HG03025 (cell line): ENCODE data around the gene PELI2.

ENCODE experiments used
- ATAC-seq: cut with Tn5 transposase; IDR thresholded peaks from one replicate; pipeline ENCODE4 v1.9.1; 2021; ENCODE audit warnings: mild to moderate bottlenecking, moderate library complexity; ENCODE audit not compliant: unreplicated experiment, low FRiP score

PELI2 gene

DNA sequence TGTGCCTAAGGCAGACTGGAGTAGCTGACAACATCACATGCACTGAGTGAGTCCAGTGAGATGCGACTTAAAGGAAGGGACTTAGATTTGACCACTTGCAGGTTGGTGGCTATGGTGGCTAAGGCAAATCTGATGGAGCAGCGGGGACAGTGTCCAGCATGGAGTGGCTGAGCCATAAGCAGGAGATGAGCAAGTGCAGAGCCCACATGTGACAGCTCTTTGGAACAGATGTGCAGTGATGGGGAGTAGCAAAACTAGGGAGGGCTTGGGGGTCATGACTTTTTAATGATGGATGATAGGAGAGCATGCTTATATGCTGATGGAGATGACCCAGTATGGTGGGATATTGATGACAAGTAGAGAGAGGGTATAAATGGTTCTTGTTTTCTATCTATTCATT lies 80.2 kb downstream of the PELI2 start:
- no peak for ATAC-seq

DNA sequence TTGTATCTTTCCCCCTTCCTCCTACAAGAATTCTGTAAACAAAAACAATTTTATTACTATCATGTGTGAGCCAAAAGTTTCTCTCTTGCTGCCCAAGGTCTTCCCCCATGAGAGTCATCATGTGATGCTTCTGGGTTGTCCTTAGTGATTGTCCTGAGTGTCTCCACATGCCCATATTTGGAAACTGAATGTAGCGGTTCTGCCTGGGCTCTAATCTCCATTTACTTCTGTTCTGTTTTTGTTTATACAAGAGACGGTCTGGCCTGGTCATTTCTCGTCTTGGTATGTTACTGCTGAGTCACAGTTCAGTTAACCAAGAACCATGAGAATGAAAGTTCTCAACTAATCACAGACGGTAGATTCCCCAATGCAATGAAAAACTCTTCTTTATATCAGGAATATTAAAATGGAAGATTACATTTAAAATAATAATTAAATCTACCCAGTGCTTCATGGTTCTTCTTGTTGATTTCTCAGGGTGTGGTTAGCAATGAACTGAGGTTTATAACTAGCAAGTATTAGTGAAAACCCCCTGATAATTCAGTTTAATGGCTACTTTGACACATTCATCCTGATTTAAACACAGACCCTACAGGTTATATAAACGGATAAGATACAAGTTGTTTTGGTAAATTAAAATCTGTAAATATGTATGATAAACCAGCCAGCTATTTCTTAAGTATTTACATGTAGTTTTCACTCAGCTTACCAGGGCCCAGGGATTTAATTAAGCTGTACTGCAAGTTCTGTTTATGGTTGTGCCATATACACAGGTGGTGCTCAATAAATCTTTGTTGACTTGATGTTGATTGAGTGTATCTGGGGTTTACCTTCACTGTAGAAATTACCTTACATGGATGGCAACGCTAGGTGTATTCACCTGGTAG lies 81.1 kb downstream of the PELI2 start:
- ATAC-seq = no peak

- ATAC-seq = peak; percentile 60
Measured at GRCh38 chr14:56199982-56200577, 81.9 kb downstream of the PELI2 start.

DNA sequence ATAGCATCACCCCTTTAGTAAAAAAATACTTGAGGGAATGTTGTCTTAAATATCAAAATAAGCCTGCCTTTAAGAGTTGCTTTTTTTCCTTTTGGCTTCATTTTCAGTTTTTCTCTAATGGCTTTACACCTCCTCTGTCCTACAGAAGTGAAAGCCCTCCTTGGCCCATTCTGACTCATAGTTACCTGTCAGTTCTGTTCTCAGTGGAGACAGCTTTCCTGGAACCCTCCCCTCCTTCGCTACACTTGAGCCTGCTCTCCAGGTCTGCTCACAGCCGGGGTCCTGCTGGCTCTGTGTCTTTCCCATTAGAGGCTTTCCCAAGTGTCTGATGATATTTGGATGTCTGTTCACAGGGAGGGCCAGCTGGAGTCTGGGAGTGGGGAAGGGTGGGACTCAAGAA lies 84.0 kb downstream of the PELI2 start:
- ATAC-seq = peak; percentile 53

GRCh38 chr14:56205881-56206280 lies 87.7 kb downstream of the PELI2 start:
- ATAC-seq = no peak

DNA sequence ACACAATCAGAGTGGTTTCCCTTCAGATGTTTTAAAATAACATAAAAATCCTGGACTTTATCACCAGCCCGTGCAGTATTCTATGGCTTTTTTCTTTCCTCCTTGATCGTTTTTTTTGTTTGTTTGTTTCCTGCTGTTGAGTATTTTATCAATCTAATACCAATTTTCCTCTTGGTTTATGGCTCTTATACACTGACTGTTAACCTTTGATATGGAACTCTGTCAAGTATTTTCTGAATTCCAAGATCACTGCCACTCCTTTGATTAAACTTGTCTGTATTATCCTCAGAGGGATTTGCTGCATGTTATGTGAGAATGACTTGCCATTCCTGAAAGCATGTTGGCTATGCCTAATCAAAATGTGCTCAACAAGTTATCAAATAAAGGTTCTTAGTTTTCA lies 88.4 kb downstream of the PELI2 start:
- no peak for ATAC-seq

DNA sequence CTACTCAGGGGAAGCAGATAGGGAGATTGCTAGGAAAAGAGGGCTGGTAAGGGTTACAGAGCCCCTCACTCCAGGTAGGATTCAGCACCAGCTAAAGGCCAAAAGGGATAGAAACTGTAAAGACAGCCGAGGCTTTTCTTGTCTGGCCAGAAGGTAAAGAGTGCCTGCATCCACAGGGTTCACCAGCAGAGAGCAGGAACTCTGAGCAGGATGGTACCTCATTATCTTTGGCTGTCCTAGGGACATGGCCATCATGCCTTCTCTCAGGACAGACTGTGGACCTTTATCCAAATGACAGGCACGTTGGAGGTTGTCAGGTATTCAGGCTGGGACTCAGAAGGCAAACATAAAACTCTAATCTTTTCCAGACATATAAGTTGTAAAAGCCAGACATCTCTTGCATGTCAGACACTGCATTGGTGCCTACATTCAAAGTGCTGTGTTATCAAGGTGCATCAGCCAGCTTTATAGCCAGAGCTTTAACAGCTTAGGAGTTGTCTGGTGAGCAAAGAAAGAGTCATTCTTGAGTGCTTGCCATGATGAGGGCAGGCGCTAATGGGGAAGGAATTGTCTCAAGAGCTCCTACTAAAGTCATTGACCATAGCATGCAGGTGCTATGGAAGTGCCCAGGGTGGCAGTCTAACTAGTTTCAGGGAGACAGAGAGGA lies 89.5 kb downstream of the PELI2 start:
- no peak for ATAC-seq

DNA sequence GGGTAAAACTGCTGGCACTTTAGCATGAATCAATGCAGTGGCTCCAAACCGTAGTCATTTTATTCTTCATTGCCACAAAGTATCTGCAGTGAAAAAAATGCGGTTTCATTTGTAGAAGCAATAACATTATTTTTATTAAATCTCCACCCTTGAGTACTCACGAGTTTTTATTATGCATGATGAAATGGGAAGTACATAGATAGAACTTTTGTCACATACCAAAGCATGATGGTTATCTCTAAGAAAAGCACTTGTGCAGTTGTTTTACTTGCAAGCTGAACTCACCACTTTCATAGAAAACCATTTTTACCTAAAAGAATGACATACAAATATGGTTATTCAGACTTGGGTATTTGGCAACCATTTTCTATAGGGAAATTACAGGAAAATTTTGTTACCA lies 90.3 kb downstream of the PELI2 start:
- ATAC-seq = no peak

GRCh38 chr14:56210571-56210970 lies 92.4 kb downstream of the PELI2 start:
- ATAC-seq = no peak

GRCh38 chr14:56211084-56211483 lies 92.9 kb downstream of the PELI2 start:
- no peak for ATAC-seq

GRCh38 chr14:56211844-56212243 lies 93.6 kb downstream of the PELI2 start:
- no peak for ATAC-seq

DNA sequence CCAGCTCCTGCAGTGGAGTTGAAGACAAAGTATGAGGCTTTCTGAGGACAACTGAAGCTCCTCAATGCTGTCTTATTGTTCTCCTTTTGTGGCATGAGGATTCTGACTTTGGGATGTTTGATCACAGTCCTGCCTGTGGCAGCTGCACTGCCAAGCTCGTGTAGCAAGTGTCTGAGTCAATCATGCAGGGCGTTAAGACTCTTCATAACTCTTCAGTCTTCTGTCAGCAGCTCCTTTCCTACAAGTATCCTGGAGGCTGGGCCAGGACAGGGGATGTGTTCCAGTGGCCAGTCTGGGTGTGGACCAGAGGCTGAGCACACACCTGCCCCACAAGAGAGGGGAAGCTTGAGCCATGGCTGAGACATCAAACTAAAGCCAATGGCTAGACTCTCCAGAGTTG lies 94.3 kb downstream of the PELI2 start:
- ATAC-seq = no peak

DNA sequence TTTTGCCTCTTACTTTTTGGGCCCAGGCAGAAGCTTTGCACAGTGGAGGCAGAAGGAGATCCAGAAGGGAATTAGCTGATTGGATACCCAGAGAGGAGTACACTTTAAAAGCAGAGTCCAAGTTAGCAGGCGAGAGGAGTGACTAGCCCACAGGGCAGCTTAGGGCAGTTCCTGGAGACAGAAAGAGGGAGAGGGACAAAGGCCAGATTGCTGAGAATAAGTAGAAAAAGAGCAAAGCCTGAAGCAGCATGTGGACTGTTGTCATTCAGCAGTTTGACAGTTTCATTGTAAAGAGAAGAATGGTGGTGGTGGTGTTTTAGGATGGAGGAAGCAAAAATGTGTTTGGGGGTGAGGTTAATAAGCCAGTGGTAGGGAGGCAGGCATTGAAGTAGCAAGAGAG lies 95.1 kb downstream of the PELI2 start:
- ATAC-seq = no peak

GRCh38 chr14:56215180-56215579 lies 97.0 kb downstream of the PELI2 start:
- ATAC-seq = no peak

- no peak for ATAC-seq
Measured at GRCh38 chr14:56216626-56217379, 98.6 kb downstream of the PELI2 start.

GRCh38 chr14:56217380-56218045 lies 99.3 kb downstream of the PELI2 start:
- no peak for ATAC-seq

DNA sequence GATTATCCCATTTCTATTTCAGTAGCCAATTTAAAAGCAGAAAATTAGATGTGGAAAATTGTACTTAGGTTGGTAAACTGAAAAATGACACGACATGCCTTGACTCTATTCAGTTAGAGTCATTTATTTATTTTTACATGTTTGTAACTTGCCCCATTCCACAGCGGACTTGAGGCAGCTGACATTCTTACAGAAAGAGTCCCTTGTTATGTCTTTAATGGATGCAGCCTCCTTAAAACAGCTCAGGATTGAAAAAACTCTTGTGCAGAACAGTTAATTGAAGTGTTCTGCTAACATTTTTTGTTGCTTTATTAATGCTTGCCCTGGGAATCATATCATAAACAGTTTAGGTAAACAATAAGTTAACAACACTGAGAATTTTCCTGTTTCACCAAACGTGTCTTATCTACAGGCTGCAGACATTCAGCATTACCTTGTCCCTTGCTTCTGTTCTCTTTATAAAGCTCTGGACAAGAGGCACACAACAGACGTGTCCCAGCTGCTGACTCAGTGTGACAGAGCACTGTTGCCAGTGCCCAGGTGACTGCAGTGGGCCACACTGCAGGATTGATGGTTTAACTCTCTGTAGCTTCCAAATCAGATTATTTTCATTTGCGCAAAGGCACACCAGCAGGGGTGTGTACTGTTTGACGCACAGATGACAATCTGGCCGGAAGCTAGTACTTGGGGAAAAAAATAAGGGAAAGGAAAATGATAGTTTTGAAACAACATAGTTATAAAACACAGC lies 101.6 kb downstream of the PELI2 start:
- no peak for ATAC-seq

DNA sequence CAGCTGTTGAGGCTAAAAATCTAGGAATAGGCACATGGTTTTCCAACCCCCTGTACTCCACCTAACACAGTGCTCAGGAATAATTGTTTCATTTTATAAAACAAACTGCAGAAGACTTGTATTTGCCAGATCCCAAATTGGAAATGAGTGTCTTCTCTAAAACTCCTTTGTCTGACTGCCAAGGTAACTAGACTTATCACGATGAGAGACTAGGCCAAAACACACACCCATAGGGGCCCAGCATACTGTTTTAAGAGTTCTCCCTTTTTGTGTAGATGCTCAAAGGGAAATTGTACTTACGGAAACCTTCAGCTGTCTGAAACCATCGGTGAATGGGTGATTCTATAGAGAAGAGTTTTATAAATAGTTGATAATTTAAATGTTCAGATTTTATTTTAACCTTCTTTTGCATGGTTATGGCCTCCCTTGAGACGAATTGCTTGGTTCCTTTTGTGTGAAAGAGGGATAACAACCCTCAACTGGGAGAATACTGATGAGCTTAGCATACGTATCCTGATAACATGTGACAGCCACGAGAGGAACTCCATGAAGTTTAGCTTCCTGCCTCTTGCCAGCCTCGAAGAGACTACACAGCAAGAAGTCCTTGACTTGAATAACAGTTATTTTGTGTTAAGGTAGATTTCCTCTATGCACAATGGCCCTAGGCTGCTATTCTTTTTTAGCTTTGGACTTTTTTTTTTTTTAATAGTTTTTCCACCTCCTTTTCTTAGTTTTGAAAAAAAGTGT lies 103.3 kb downstream of the PELI2 start:
- ATAC-seq = no peak

GRCh38 chr14:56224229-56224628 lies 106.0 kb downstream of the PELI2 start:
- no peak for ATAC-seq
